GM12864 (cell line): ENCODE measurements around the gene DNAJC6.

ENCODE experiments used
- DNase-seq: peaks from one replicate; pipeline ENCODE4 v3.0.0-alpha.2; 2011; ENCODE audit warnings: low read depth
- H3K4me3 ChIP-seq: 2 replicates; pipeline ENCODE4 v1.5.1; 2011; ENCODE audit warnings: mild to moderate bottlenecking, low read depth, low read length, control low read depth
- TF ChIP-seq, protein P1 (sequence below): IDR thresholded peaks from 2 replicates; pipeline ENCODE4 v1.5.1; 2011; ENCODE audit warnings: low read depth, mild to moderate bottlenecking, moderate library complexity, low read length, control low read depth, inconsistent platforms; ENCODE audit errors: missing control alignments

DNAJC6 gene

DNA sequence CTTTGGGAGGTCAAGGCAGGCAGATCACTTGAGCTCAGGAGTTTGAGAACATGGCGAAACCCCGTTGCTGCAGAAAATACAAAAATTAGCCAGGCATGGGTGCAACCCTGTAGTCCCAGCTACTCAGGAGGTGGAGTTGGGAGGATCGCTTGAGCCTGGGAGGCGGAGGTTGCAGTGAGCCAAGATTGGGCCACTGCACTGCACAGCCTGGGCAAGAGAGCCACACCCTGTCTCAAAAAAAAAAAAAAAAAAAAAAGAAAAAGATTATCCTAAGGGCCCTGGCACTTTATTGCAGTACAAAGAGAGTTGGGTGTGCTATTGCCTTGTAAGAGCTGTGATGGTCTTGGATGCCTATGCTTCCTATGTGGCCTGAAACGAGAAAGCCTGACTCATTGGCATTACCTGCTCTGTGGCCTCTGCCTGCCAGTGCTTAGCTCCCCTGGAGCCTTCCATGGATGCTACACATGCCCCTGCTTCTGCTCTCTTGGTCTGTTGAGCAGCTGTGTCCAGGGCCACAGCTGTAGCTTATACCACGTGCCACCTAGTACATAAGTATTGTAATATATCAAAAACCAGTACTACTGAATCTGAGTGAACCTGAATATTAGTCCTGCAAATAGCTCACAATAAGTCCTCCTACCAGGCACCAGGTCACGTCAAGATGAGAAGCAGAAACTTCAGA, 45.8 kb downstream of the DNAJC6 start:
- TF ChIP-seq, protein P1, sequence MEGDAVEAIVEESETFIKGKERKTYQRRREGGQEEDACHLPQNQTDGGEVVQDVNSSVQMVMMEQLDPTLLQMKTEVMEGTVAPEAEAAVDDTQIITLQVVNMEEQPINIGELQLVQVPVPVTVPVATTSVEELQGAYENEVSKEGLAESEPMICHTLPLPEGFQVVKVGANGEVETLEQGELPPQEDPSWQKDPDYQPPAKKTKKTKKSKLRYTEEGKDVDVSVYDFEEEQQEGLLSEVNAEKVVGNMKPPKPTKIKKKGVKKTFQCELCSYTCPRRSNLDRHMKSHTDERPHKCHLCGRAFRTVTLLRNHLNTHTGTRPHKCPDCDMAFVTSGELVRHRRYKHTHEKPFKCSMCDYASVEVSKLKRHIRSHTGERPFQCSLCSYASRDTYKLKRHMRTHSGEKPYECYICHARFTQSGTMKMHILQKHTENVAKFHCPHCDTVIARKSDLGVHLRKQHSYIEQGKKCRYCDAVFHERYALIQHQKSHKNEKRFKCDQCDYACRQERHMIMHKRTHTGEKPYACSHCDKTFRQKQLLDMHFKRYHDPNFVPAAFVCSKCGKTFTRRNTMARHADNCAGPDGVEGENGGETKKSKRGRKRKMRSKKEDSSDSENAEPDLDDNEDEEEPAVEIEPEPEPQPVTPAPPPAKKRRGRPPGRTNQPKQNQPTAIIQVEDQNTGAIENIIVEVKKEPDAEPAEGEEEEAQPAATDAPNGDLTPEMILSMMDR: no peak
- H3K4me3 ChIP-seq: no peak overlapping the region
- no peak for DNase-seq

DNA sequence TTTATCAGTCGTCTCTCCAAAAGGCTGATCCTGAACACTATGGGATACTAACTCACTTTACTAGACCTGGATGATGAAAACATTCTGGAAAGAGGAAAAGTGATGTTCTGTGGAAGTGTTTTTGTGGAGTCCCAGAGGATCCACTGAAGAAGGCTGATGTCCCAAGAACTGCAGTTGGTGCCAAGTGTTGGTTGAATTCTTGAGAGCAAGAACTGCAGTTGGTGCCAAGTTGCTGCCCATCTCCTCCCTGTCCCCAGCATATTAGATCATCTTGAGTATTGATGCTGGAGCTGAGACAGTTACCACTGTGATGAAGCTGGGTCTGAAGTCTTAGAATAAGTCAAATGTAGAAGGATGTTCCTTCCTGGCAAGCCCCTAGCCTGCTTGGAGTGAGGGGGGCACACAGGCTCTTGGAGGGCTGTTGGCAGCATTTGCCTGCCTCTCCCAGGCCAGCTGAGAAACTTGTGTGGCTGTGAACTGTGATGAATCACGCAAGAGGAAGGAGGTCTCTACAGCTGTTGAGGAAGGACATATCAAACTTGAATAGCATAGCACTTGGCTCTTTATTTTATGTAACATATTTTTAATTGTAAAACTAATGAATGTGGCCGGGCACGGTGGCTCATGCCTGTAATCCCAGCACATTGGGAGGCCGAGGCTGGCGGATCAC, 48.1 kb downstream of the DNAJC6 start:
- TF ChIP-seq, protein P1: no peak
- H3K4me3 ChIP-seq: no peak overlapping the region
- DNase-seq: no peak

DNA sequence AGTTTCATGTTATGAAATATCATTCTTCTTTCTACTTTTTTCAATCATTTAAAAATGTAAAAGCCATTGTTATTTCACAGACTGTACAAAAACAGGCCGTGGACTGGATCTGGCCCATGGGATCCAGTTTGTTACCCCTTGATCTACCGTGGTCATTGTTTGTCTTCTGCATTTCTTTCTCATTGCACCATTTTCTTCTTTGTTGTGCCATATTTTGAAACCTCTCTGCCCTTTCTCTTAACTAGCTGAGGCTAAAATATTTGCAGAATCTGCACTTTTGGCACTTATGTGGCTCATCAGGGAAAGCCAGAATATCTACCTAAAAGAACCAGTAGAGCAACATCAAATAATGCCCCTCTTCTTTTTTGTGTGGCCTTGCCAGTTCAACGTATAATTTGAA, 50.5 kb downstream of the DNAJC6 start:
- no peak overlapping the region for H3K4me3 ChIP-seq

DNA sequence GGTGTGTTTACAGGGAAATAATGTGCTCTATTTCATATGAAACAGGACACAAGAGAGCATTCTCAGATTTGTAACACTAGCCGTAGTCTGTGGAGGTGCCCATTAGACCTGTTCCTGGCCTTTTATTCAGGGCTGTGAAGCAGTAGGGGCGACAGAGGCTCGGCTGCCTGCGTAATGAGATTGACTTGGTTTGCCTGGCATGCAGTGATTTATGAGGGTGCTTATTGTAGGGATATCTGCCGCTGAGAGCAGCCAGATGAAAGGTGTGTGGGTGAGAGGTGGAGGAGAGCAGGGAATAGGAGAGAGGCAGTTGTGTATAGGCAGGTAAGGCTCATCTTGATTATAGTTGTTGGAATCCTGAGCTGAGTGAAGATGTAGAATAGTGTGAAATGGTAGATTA, 51.3 kb downstream of the DNAJC6 start:
- TF ChIP-seq, protein P1: no peak
- H3K4me3 ChIP-seq: no peak overlapping the region
- DNase-seq: no peak

More for the DNA sequence above, 50.5 kb downstream of the DNAJC6 start:
- TF ChIP-seq, protein P1: no peak
- no peak for DNase-seq

DNA sequence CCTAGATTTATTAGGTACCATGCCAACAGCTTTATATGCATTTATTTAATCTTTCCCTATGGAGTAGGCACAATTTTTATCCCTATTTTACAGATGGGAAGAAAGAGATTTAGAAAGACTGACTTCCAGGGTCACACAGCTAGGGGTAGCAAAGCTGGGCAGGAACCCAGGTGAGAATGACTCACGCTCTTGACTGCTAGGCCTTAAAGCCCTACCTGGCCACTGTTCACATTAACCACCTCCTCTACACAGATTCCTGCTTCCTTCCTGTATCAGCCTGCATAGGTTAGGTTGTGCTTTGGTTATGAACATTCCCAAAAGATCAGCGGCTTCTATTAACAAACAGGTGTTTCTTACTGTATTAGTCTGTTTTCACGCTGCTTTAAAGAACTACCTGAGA, 53.2 kb downstream of the DNAJC6 start:
- no peak overlapping the region for H3K4me3 ChIP-seq
- TF ChIP-seq, protein P1: no peak
- no peak for DNase-seq

DNA sequence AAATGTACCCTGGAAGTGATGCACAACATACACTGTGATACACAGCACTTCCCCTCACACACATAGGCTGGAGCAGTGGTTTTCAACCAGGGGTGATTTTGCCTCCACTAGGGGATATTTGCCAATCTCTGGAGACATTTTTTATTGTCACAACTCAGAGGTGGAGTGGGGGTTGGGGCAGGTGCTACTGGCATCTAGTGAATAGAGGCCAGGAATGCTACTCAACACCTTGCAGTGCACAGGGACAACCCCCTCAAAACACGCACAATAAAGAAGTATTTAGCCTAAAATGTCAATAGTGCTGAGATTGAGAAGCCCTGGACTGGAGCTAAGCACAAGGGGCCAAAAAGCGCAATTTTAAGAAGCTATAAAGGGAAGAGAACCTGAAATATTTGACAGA, 54.1 kb downstream of the DNAJC6 start:
- DNase-seq: no peak
- no peak overlapping the region for H3K4me3 ChIP-seq
- TF ChIP-seq, protein P1: no peak

DNA sequence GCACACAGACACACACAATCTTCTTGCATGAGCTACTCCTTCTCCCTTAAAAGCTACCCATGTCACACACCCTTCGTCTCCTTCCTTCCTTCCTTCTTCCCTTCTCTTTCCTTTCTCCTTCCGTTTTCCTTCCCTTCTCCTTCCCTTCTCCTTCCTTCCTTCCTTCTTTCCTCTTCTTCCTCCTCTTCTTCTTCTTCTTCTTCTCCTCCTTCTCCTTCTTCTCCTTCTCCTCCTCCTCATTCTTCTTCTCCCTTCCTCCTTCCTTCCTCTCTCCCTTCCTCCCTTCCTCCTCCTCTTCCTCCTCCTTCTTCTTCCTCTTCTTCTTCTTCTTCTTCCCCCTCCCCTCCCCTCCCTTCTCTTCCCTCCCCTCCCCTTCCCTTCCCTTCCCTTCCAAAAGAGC, 59.1 kb downstream of the DNAJC6 start:
- H3K4me3 ChIP-seq: no peak overlapping the region
- DNase-seq: no peak
- TF ChIP-seq, protein P1: no peak
